Skeletal muscle satellite cell (primary cell): ENCODE results near the gene KRT38.
"Not testable (repeated sequence)": the region's sequence is repeated elsewhere in the genome, so short reads cannot be mapped to it uniquely, and the experiment has no call there.

Experiments used
- H3K27me3 ChIP-seq: 2 replicates; pipeline ENCODE4 v1.7.0; 2013; ENCODE audit warnings: low read length; ENCODE audit not compliant: control insufficient read depth, insufficient read depth
- H3K36me3 ChIP-seq: 2 replicates; pipeline ENCODE4 v1.7.0; 2013; ENCODE audit warnings: mild to moderate bottlenecking, control low read depth, low read length; ENCODE audit not compliant: insufficient read depth
- H3K4me1 ChIP-seq: 2 replicates; pipeline ENCODE4 v1.7.0; 2013; ENCODE audit warnings: low read length; ENCODE audit not compliant: control insufficient read depth, insufficient read depth
- H3K4me2 ChIP-seq: 2 replicates; pipeline ENCODE4 v1.7.0; 2013; ENCODE audit warnings: mild to moderate bottlenecking, low read length
- H3K4me3 ChIP-seq: 2 replicates; pipeline ENCODE4 v1.7.0; 2013; ENCODE audit warnings: low read length
- H3K9ac ChIP-seq: 2 replicates; pipeline ENCODE4 v1.7.0; 2013; ENCODE audit warnings: mild to moderate bottlenecking, low read depth, low read length, moderate library complexity
- H3K9me3 ChIP-seq: replicated peaks from 2 replicates; pipeline ENCODE4 v1.7.0; 2013; ENCODE audit warnings: mild to moderate bottlenecking, control low read depth, low read length

KRT38 gene

GRCh38 chr17:41407226-41407625, 33.6 kb downstream of the KRT38 start:
- Histone ChIP-seq H3K4me3 (no peak overlapping the region), H3K27me3 (no peaks in the 10 kb centered on the region), H3K9me3 (no peaks in the 10 kb centered on the region), H3K36me3 (no peaks in the 10 kb centered on the region), H3K4me2 (no peak overlapping the region), H3K9ac (no peak overlapping the region), H3K4me1 (peaks cover 34% of the 10 kb centered on the region)

GRCh38 chr17:41406205-41406604, 34.6 kb downstream of the KRT38 start:
- Histone ChIP-seq H3K9me3 (no peaks in the 10 kb centered on the region), H3K36me3 (no peaks in the 10 kb centered on the region), H3K4me1 (peaks cover 39% of the 10 kb centered on the region), H3K4me3 (no peak overlapping the region), H3K27me3 (no peaks in the 10 kb centered on the region), H3K4me2 (no peak overlapping the region), H3K9ac (no peak overlapping the region)

- H3K4me1 ChIP-seq, result peaks cover 39% of the 10 kb centered on the region
- H3K4me3 ChIP-seq, result peak overlapping the region; percentile 3
- no peaks in the 10 kb centered on the region for H3K9me3 ChIP-seq
- peak overlapping the region; percentile 45 for H3K9ac ChIP-seq
- no peaks in the 10 kb centered on the region for H3K36me3 ChIP-seq
- peak overlapping the region; percentile 46 for H3K4me2 ChIP-seq
- no peaks in the 10 kb centered on the region for H3K27me3 ChIP-seq
These were observed 36.6 kb downstream of the KRT38 start for GRCh38 chr17:41404024-41404671.

GRCh38 chr17:41403404-41404023, 37.3 kb downstream of the KRT38 start:
- H3K4me3 ChIP-seq, result no peak overlapping the region
- peak overlapping the region; percentile 4 for H3K9ac ChIP-seq

GRCh38 chr17:41402161-41402560, 38.6 kb downstream of the KRT38 start:
- H3K4me2 ChIP-seq, result no peak overlapping the region
- no peaks in the 10 kb centered on the region for H3K36me3 ChIP-seq
- H3K4me1 ChIP-seq, result peaks cover 39% of the 10 kb centered on the region
- no peak overlapping the region for H3K4me3 ChIP-seq
- no peaks in the 10 kb centered on the region for H3K9me3 ChIP-seq
- H3K27me3 ChIP-seq, result peaks cover 4% of the 10 kb centered on the region
- no peak overlapping the region for H3K9ac ChIP-seq

More at GRCh38 chr17:41403404-41404023, 37.3 kb downstream of the KRT38 start:
- no peaks in the 10 kb centered on the region for H3K27me3 ChIP-seq
- peaks cover 39% of the 10 kb centered on the region for H3K4me1 ChIP-seq
- H3K36me3 ChIP-seq, result no peaks in the 10 kb centered on the region
- H3K9me3 ChIP-seq, result no peaks in the 10 kb centered on the region
- peak overlapping the region; percentile 46 for H3K4me2 ChIP-seq

- peak within 1 kb of the TSS; percentile 49 for H3K4me2 ChIP-seq
- H3K27me3 ChIP-seq, result peaks cover 4% of the 10 kb centered on the region
- H3K4me3 ChIP-seq, result no peak within 1 kb of the TSS
- H3K9me3 ChIP-seq, result no peaks in the 10 kb centered on the region
- no peak within 1 kb of the TSS for H3K9ac ChIP-seq
- no peaks in the 10 kb centered on the region for H3K36me3 ChIP-seq
- peaks cover 13% of the 10 kb centered on the region for H3K4me1 ChIP-seq
These were observed 43.7 kb downstream of the KRT38 start, which contains the start of gene KRT31 for GRCh38 chr17:41396996-41397660. TSS of gene KRT31 (minus strand) at chr17:41397608. CDS start at chr17:41397539, 69 bp downstream.

- H3K4me3 ChIP-seq, result no peak overlapping the region
- H3K4me2 ChIP-seq, result no peak overlapping the region
- H3K36me3 ChIP-seq, result no peaks in the 10 kb centered on the region
- H3K27me3 ChIP-seq, result peaks cover 4% of the 10 kb centered on the region
- H3K9me3 ChIP-seq, result no peaks in the 10 kb centered on the region
- H3K9ac ChIP-seq, result no peak overlapping the region
- H3K4me1 ChIP-seq, result peaks cover 15% of the 10 kb centered on the region
These were observed 44.4 kb downstream of the KRT38 start for GRCh38 chr17:41396340-41396739.

GRCh38 chr17:41395611-41396010, 45.2 kb downstream of the KRT38 start:
- Histone ChIP-seq H3K4me3 (no peak overlapping the region), H3K9ac (no peak overlapping the region), H3K36me3 (no peaks in the 10 kb centered on the region), H3K4me2 (no peak overlapping the region), H3K4me1 (peaks cover 15% of the 10 kb centered on the region), H3K9me3 (no peaks in the 10 kb centered on the region), H3K27me3 (peaks cover 4% of the 10 kb centered on the region)

GRCh38 chr17:41395044-41395443, 45.7 kb downstream of the KRT38 start:
- not testable (repeated sequence) for H3K4me3 ChIP-seq, H3K9ac ChIP-seq, H3K4me2 ChIP-seq, H3K36me3 ChIP-seq, H3K9me3 ChIP-seq, H3K27me3 ChIP-seq
- peaks cover 15% of the 10 kb centered on the region for H3K4me1 ChIP-seq

GRCh38 chr17:41394254-41394996, 46.4 kb downstream of the KRT38 start:
- Histone ChIP-seq H3K27me3 (peaks cover 4% of the 10 kb centered on the region), H3K9ac (no peak overlapping the region), H3K36me3 (no peaks in the 10 kb centered on the region), H3K4me1 (peaks cover 15% of the 10 kb centered on the region), H3K9me3 (no peaks in the 10 kb centered on the region), H3K4me2 (no peak overlapping the region), H3K4me3 (no peak overlapping the region)

GRCh38 chr17:41393826-41394225, 47.0 kb downstream of the KRT38 start:
- Histone ChIP-seq H3K4me1 (peaks cover 15% of the 10 kb centered on the region), H3K4me3 (no peak overlapping the region), H3K9ac (no peak overlapping the region), H3K36me3 (no peaks in the 10 kb centered on the region), H3K27me3 (peaks cover 4% of the 10 kb centered on the region), H3K9me3 (no peaks in the 10 kb centered on the region), H3K4me2 (no peak overlapping the region)
